Mesenchymal stem cell (in vitro differentiated cells and primary cell): ENCODE measurements around the gene SP1.

Source experiments
- DNase-seq: peaks from one replicate; pipeline ENCODE4 v3.0.0-alpha.2; 2013
- H2AFZ ChIP-seq: one replicate; pipeline ENCODE4 v1.6.1; 2013; ENCODE audit warnings: low read depth, mild to moderate bottlenecking, control low read depth, inconsistent platforms, low read length, moderate library complexity
- H2AK5ac ChIP-seq: 2 replicates; pipeline ENCODE4 v1.6.1; 2013; ENCODE audit warnings: low read length, moderate library complexity, mild to moderate bottlenecking, inconsistent platforms; ENCODE audit not compliant: severe bottlenecking
- H2BK120ac ChIP-seq: one replicate; pipeline ENCODE4 v1.6.1; 2013; ENCODE audit warnings: low read depth, mild to moderate bottlenecking, inconsistent platforms, low read length, moderate library complexity
- H2BK12ac ChIP-seq, 2 experiments: one replicate each; pipeline ENCODE4 v1.6.1; 2013; ENCODE audit warnings: inconsistent platforms in 2 of 2, low read length in 2 of 2, mild to moderate bottlenecking in 2 of 2, moderate library complexity in 2 of 2, control low read depth in 1 of 2
- H2BK15ac ChIP-seq: one replicate; pipeline ENCODE4 v1.6.1; 2013; ENCODE audit warnings: mild to moderate bottlenecking, low read depth, inconsistent platforms; ENCODE audit not compliant: poor library complexity, severe bottlenecking
- H2BK5ac ChIP-seq: 2 replicates; pipeline ENCODE4 v1.6.1; 2013; ENCODE audit warnings: low read depth, mild to moderate bottlenecking, low read length, control low read depth, inconsistent platforms; ENCODE audit not compliant: poor library complexity, severe bottlenecking
- H3K14ac ChIP-seq, 2 experiments: one replicate each; pipeline ENCODE4 v1.6.1; 2013; ENCODE audit warnings: inconsistent platforms in 2 of 2, low read length in 2 of 2, control low read depth in 1 of 2, mild to moderate bottlenecking in 1 of 2, moderate library complexity in 1 of 2
- H3K18ac ChIP-seq, 2 experiments: one replicate each; pipeline ENCODE4 v1.6.1; 2013; ENCODE audit warnings: inconsistent platforms in 2 of 2, low read length in 2 of 2, control low read depth in 1 of 2, low read depth in 1 of 2, mild to moderate bottlenecking in 1 of 2
- H3K23ac ChIP-seq, 2 experiments: one replicate each; pipeline ENCODE4 v1.6.1; 2013; ENCODE audit warnings: inconsistent platforms in 2 of 2, low read length in 2 of 2, mild to moderate bottlenecking in 2 of 2, moderate library complexity in 2 of 2, control low read depth in 1 of 2
- H3K27ac ChIP-seq: 2 replicates; pipeline ENCODE4 v1.5.1; 2013; ENCODE audit warnings: mild to moderate bottlenecking, moderate library complexity, low read length, control low read depth, inconsistent platforms; ENCODE audit not compliant: poor library complexity, severe bottlenecking
- H3K27me3 ChIP-seq, 2 experiments: 2 replicates each; pipeline versions ENCODE4 v1.6.1 to v1.7.0; 2013; ENCODE audit warnings: low read length in 2 of 2, mild to moderate bottlenecking in 2 of 2, moderate library complexity in 2 of 2, control low read depth in 1 of 2, inconsistent platforms in 1 of 2; ENCODE audit not compliant: control insufficient read depth in 1 of 2, insufficient read depth in 1 of 2
- H3K36me3 ChIP-seq, 2 experiments: 2 replicates each; pipeline versions ENCODE4 v1.6.1 to v1.7.0; 2013; ENCODE audit warnings: low read length in 2 of 2, control low read depth in 1 of 2, inconsistent platforms in 1 of 2, low read depth in 1 of 2, mild to moderate bottlenecking in 1 of 2; ENCODE audit not compliant: insufficient read depth in 2 of 2, control insufficient read depth in 1 of 2
- H3K4ac ChIP-seq, 2 experiments: one replicate each; pipeline ENCODE4 v1.6.1; 2013; ENCODE audit warnings: inconsistent platforms in 2 of 2, low read length in 2 of 2, mild to moderate bottlenecking in 2 of 2, moderate library complexity in 2 of 2, control low read depth in 1 of 2, low read depth in 1 of 2
- H3K4me1 ChIP-seq: 2 replicates; pipeline ENCODE4 v1.6.1; 2013; ENCODE audit warnings: low read depth, low read length, control low read depth; ENCODE audit not compliant: control insufficient read depth, insufficient read depth
- H3K4me2 ChIP-seq: 2 replicates; pipeline ENCODE4 v1.6.1; 2013; ENCODE audit warnings: low read length, mild to moderate bottlenecking, inconsistent platforms; ENCODE audit not compliant: poor library complexity, severe bottlenecking
- H3K4me3 ChIP-seq, 2 experiments: 2 replicates each; pipeline versions ENCODE4 v1.5.1 to v1.7.0; 2013; ENCODE audit warnings: low read length in 2 of 2, mild to moderate bottlenecking in 2 of 2, control low read depth in 1 of 2, low read depth in 1 of 2; ENCODE audit not compliant: insufficient read depth in 1 of 2
- H3K79me1 ChIP-seq: replicated peaks from 2 replicates; pipeline ENCODE4 v1.6.1; 2013; ENCODE audit warnings: mild to moderate bottlenecking, control low read depth, low read length, inconsistent platforms; ENCODE audit not compliant: poor library complexity, severe bottlenecking
- H3K9ac ChIP-seq: 2 replicates; pipeline ENCODE4 v1.7.0; 2013; ENCODE audit warnings: mild to moderate bottlenecking, low read length, moderate library complexity
- H3K9me3 ChIP-seq: 2 replicates; pipeline ENCODE4 v1.7.0; 2013; ENCODE audit warnings: mild to moderate bottlenecking, low read length; ENCODE audit not compliant: control insufficient read depth
- H4K8ac ChIP-seq: one replicate; pipeline ENCODE4 v1.6.1; 2013; ENCODE audit warnings: inconsistent platforms, mild to moderate bottlenecking, low read length, moderate library complexity
- H4K91ac ChIP-seq: one replicate; pipeline ENCODE4 v1.6.1; 2013; ENCODE audit warnings: mild to moderate bottlenecking, low read length, inconsistent platforms
- WGBS: methylation state at CpG from one replicate; pipeline ENCODE4 v1.1.7; 2013; ENCODE audit warnings: mixed read lengths; 5-methylcytosine and 5-hydroxymethylcytosine counted together

Gene SP1

DNA sequence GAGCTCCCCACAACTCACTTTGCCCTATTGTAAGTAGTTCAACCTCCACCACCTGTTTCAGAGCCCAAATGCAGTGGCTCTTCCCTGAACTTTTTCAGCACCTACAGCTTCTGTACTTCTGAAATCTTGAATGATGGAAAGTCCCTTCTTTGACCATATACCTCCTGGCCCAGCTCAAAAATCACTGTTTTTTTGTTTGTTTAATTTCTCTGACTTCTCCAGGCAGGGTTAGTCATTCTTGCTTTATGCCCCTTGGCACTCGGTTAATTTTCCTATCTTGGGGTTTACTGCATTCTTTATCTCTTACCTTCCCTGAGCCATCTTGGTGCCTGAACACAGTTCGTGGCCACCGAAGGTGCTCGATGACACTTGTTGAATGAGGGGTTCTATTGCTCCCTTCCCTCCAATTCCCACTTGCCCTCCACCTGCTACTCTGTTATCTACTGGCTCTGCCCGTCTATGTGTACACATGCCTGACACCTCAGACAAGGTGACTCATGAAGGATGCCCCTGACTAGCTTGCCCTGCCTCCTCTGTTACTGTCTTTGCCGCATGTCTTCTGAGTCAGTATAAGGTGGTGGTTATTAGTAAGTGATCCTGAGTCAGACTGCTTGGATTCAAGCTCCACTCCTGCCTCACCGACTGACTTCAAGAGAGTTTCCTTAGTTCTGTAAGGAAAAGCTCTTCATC, 48.1 kb downstream of the SP1 start:
- Histone ChIP-seq H3K9ac (no peak overlapping the region), H3K4ac (no peak overlapping the region), H2AFZ (no peak overlapping the region), H4K91ac (no peak overlapping the region), H2BK5ac (no peak overlapping the region), H3K4me3 (no peak overlapping the region), H3K18ac (no peak overlapping the region), H4K8ac (no peak overlapping the region), H2AK5ac (no peak overlapping the region), H3K9me3 (no peaks in the 10 kb centered on the region), H3K79me1 (no peaks in the 10 kb centered on the region), H3K36me3 (no peaks in the 10 kb centered on the region), H2BK120ac (no peak overlapping the region), H3K27me3 (peaks cover 0 to 5% of the 10 kb centered on the region in 2 experiments), H3K23ac (no peak overlapping the region), H3K4me1 (peaks cover 7% of the 10 kb centered on the region), H3K14ac (no peak overlapping the region), H3K27ac (no peak overlapping the region), H2BK12ac (no peak overlapping the region), H3K4me2 (no peak overlapping the region), H2BK15ac (no peak overlapping the region)
- 58% methylated on average over 7 of the region's 7 CpGs for WGBS
- DNase-seq = peak; percentile 89

DNA sequence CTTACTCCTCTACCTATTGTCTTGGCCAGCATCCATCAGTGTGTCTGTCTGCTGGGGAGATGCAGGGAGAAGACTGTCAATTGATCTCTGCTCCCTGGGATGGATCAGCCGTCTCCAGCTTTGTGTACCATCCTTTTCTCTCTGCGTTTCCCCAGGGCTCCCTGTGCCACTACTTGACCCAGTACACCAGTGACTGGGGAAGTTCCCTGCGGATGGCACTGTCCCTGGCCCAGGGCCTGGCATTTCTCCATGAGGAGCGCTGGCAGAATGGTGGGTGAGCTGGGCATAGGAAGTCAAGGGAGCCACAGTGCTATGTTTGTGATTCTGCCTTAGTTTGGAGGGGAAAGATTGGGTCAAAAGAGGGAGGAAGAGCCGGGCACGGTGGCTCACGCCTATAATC, 48.8 kb downstream of the SP1 start:
- peak overlapping the region in 1 of 2 experiments; percentile 3 for H2BK12ac ChIP-seq
- H4K8ac ChIP-seq = no peak overlapping the region
- H3K4ac ChIP-seq = no peak overlapping the region
- no peak for DNase-seq
- 95% methylated on average over 6 of the region's 7 CpGs for WGBS
- H3K27ac ChIP-seq = no peak overlapping the region
- H4K91ac ChIP-seq = no peak overlapping the region
- no peak overlapping the region for H3K23ac ChIP-seq
- H3K9me3 ChIP-seq = no peaks in the 10 kb centered on the region
- H3K27me3 ChIP-seq = peaks cover 0 to 5% of the 10 kb centered on the region in 2 experiments
- H2BK120ac ChIP-seq = no peak overlapping the region
- no peak overlapping the region for H3K4me2 ChIP-seq
- H3K36me3 ChIP-seq = no peaks in the 10 kb centered on the region
- no peaks in the 10 kb centered on the region for H3K79me1 ChIP-seq
- no peak overlapping the region for H2AFZ ChIP-seq
- no peak overlapping the region for H2BK15ac ChIP-seq
- no peak overlapping the region for H3K18ac ChIP-seq
- no peak overlapping the region for H2BK5ac ChIP-seq
- H3K4me3 ChIP-seq = no peak overlapping the region
- peak overlapping the region in 1 of 2 experiments; percentile 11 for H3K14ac ChIP-seq
- H3K4me1 ChIP-seq = peaks cover 7% of the 10 kb centered on the region
- no peak overlapping the region for H3K9ac ChIP-seq
- peak overlapping the region; percentile 53 for H2AK5ac ChIP-seq

- Histone ChIP-seq H2AK5ac (no peak overlapping the region), H4K91ac (no peak overlapping the region), H3K4me3 (no peak overlapping the region), H3K9me3 (no peaks in the 10 kb centered on the region), H3K36me3 (no peaks in the 10 kb centered on the region), H3K27ac (no peak overlapping the region), H3K27me3 (no peaks in the 10 kb centered on the region), H3K18ac (no peak overlapping the region), H4K8ac (no peak overlapping the region), H3K4me1 (peaks cover 7% of the 10 kb centered on the region), H3K9ac (no peak overlapping the region), H3K23ac (no peak overlapping the region), H2BK12ac (no peak overlapping the region), H3K79me1 (no peaks in the 10 kb centered on the region), H2BK15ac (no peak overlapping the region), H3K4ac (no peak overlapping the region), H3K4me2 (no peak overlapping the region), H3K14ac (no peak overlapping the region), H2BK120ac (no peak overlapping the region), H2BK5ac (no peak overlapping the region), H2AFZ (no peak overlapping the region)
- DNase-seq = no peak
- WGBS = 88% methylated on average over 5 of the region's 5 CpGs
Observed at GRCh38 chr12:53430116-53430515, 50.1 kb downstream of the SP1 start.

DNA sequence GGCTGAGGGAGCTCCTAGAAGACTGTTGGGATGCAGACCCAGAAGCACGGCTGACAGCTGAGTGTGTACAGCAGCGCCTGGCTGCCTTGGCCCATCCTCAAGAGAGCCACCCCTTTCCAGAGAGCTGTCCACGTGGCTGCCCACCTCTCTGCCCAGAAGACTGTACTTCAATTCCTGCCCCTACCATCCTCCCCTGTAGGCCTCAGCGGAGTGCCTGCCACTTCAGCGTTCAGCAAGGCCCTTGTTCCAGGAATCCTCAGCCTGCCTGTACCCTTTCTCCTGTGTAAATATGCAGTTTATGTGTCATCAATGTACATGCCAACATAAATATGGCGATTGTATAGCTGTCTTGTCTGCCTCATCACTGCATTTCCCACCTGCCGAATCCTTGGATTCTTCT, 51.2 kb downstream of the SP1 start:
- Histone ChIP-seq H3K4me1 (peaks cover 7% of the 10 kb centered on the region), H3K23ac (no peak overlapping the region), H2BK5ac (no peak overlapping the region), H3K79me1 (no peaks in the 10 kb centered on the region), H3K27ac (no peak overlapping the region), H2BK15ac (no peak overlapping the region), H3K9me3 (no peaks in the 10 kb centered on the region), H3K18ac (no peak overlapping the region), H3K4me3 (no peak overlapping the region), H4K8ac (no peak overlapping the region), H2AK5ac (no peak overlapping the region), H3K14ac (no peak overlapping the region), H3K9ac (no peak overlapping the region), H4K91ac (no peak overlapping the region), H3K4me2 (no peak overlapping the region), H3K27me3 (no peaks in the 10 kb centered on the region), H2BK120ac (no peak overlapping the region), H3K36me3 (no peaks in the 10 kb centered on the region), H2BK12ac (no peak overlapping the region), H2AFZ (no peak overlapping the region), H3K4ac (peak overlapping the region in 1 of 2 experiments; percentile 21)
- 83% methylated on average over 6 of the region's 7 CpGs for WGBS
- DNase-seq = no peak
